Fibroblast of upper back skin (primary cell): ENCODE results near the gene FNIP2.

Source experiments
- DNase-seq: peaks from one replicate; pipeline ENCODE4 v3.0.0-alpha.2; 2013

FNIP2 gene

DNA sequence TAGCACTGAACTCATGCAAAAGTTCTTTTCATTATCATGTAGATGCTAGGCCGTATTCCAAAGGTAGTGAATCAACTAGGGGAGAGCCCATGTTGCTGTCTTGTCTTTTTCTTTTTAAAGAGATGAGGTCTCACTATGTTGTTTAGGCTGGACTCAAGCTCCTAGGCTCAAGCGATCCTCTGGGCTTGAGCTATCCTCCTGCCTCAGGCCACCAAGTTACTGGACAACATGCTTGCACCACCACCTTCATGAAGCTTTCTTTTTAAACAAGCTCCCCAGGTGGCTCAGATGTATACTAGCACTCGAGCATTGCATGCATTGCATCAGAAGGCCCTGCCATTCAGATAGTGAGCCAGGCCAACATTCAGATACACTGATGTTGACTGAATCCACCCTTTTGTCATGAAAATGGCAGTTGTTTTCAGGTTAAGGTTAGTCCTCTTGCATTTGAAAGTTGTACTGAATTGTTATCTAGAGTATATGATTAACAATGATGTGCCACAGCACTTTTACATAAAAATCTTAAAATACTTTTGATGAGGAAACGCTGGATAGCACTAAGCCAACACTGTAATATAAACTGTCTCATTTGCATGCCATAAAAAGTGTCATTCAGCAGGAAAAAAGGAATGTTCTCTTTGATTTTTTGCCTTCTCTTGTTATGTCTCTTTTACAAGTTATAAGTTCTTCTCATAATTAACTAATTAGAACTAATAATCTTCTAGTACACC is 76.7 kb downstream of the FNIP2 start:
- no peak for DNase-seq

DNA sequence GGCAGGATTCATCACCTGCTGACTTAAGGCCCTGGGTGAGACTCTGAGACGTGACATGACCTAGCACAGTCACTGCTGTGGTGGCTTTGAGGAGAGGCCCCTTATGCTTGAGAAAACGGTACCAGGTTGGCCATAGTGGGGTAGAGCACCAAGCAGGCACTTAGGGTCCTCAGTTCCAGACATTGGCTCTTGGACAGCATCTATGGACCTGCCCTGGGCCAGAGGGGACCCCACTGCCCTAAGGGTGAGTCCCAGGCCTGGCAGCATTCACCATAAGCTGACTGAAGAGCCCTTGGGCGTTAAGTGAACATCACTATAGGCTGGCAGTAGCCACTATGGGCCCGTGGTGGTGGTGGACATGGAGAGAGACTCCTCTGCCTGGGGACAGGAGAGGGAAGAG is 78.7 kb downstream of the FNIP2 start:
- no peak for DNase-seq

DNA sequence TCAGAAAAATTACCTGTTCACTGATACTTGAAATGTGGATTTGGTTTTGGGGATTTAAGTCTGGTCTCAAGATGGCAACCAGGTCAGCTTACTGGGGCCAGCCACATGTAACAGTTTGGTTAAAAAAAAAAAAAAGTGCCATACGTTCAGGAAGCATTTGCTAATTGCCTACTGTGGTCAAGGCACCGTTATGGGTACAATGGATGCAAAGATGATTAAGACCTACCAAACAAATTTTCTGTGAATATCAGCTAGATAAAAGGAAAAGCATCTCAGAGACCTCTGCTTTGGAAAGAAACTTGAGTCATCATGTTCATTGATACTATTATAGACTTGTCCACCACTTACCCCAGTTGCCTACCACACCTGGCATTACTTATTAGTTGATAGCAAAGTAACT is 80.9 kb downstream of the FNIP2 start:
- DNase-seq, result no peak

DNA sequence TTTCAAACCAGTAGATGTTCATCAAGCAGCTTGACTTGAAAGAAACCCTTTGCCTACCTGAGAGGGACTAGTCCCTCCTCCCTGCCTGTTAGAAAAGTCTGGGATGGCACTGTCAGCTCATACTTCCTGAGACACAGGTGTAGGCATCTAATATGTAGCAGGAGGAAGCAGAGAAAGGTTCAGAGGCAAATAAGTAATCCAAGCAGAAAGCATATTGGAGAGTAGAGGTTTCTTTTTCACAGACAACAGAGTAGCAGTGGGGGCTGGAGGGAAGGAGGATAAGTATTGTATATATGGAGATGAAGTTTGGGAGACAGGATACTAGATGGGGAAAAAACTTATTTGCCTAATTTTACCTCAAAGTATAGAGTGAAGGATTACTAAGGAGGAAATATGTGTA is 81.5 kb downstream of the FNIP2 start:
- DNase-seq, result no peak

DNA sequence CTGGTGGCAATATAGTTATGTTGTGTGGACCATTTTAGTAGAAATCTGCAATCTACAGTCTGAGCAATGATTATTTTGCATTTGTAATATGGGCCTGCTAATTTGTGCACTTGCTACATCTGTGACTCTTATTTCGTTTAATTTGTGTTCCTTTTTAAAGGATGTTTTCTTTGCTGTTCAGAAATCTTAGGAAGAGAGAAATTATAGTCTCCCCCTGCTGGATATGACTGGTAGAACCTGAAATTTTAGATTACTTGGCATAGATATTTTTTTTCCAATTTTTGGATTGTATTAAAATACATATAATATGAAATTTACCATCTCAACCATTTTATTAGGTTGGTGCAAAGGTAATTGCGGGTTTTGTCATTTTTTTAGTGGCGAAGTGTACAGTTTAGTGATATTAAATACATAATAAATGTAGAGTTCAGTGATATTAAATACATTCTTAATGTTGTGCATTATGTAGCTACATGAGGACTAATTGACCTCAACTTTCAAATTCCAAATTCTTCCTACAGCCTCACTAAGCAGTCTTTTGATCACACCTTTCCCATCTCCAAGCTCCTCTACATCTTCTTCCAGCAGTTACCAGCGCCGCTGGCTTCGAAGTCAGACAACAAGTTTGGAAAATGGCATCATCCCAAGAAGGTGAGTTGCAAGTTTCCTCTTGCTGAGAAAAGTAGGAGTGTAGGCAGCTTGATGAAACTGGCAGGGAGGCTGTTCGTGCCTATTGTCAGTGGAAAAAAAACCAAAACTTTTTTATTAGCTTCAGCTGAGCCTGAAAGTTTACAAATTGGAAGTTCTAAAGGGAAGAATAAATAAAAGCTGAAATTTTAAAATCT is 82.2 kb downstream of the FNIP2 start:
- DNase-seq, result peak; percentile 32

DNA sequence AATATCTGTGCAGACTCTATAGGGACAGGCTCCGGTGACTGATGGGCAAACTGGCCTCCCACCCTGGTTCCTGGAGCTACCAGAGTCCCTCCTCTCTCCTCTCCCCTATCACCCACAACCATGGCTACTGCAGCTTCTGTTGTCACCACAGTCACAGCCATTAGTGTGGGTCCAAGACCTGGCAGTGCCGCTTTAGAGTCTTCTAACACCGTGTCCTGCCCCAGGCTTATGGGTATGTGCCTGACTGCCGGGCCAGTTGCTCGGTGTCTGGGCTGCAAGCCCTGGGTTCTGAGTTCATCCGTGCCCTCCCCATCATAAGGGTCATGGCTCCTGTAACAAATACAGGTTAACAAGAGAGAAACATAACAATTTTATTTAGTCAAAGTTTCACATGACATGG is 85.4 kb downstream of the FNIP2 start:
- DNase-seq, result no peak

DNA sequence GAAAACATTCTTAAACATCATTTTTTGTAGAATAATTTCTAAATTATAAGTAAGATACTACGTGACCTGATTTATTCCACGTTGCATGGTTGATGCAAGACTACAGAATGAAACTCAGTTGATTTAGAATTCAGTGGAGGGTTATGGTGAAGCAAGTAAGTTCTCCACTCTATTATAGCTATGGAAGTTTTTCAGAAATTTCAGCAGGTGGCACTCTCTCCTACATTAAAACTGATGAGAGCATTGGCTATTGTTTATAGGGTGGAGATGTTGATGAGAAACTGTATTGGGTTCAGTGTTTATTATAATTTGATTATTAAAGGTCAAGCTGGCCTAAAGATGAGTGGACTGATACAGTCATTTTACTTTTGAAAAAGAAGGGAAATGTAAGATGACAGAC is 88.0 kb downstream of the FNIP2 start:
- peak; percentile 58 for DNase-seq

DNA sequence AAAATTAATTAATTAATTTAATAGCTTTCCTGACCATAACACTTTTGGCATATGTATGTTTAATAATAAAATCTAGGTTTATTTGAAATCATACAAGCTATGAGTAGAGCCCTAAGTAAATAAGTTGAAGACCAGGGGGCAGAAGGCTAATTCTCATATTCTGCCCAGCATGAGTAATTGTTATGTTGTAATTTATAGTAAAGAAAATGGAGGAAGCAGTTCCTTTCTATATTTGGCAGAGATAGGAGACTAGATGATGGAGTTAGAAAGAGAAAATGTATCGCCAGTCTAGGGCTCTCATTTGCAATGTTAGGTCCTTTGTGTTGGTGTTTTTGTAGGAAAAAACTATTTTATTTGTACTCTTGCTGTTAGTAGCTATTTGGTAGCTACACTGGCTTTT is 89.1 kb downstream of the FNIP2 start:
- no peak for DNase-seq

DNA sequence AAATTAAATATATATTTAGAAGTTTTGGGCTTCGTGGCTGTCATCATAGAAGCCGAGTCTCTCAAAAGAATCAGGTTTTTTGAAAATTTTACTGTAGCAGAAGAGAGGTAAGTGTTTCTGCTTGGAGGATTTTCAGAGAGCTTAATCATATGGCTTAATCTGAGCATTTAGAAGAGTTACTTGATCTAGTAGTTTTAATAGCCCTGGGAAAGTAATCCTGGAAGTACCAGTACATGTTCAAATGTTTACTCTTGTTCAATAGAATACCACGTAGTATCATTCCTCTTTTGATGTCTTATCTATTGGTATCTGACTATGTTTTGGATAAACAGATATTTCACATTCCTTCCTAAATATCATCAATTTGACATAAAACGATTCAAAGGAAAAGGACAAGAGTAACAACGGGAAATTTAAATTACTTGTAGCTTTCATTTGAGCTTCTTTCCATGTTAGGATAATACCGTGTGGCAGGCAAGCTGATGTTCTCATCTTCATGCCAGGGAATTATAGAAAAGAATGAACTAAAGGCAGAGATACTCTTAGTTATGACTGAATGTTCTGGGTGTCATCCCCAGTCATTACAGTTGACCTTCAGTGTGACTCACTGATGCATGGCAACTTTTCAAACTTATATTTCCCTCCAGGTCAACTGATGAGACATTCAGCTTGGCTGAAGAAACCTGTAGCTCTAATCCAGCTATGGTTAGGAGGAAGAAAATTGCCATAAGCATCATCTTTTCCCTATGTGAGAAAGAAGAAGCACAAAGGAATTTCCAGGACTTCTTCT is 89.8 kb downstream of the FNIP2 start:
- peak; percentile 41 for DNase-seq

DNA sequence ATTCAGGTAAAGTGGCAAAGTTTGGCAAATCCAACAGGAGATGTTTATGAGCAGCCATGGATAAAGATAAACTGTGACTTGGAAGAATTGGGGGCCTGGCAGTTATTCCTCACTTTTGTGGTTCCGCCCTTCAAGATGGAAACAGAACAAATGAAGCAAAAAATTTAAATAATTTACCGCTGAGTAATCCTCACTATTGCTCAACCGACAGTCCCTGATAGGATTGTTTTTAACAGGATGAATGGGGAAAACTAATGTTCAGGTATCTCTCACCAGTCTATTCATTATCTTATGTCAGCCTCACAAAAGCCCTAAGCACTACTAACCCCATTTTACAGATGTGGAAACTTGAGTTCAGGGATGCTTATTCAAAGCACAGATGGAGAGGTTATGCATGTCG is 90.8 kb downstream of the FNIP2 start:
- no peak for DNase-seq

DNA sequence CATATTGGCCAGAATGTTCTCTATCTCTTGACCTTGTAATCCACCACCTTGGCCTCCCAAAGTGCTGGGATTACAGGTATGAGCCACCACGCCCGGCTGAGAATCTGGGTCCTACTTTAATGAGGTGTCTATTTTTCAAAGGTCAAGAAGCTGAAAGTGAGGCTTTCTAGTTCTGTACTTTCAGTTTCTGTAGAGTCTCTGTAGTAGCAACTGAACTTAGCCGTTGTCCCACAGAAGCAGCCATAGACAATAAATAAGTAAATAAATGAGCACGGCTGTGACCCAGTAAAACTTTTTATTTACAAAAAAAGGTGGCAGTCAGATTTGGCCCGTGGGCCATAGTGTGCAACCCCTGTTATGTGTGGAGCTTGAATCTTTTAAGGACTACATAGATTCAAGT is 92.0 kb downstream of the FNIP2 start:
- no peak for DNase-seq

DNA sequence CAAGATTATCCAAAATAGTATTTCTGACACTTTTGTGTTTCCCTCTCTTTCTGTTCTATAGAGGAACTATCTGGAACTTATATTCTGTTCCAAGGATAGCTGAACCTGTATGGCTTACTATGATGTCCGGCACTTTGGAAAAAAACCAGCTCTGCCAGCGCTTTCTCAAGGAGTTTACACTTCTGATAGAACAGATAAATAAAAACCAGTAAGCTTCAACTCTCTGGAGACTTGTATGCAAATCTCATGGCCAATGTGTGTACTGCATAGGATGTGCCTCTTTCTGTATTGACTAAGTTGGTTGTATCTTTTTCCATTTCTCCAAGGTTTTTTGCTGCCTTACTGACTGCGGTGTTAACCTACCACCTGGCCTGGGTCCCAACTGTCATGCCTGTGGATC is 92.5 kb downstream of the FNIP2 start:
- DNase-seq, result no peak

DNA sequence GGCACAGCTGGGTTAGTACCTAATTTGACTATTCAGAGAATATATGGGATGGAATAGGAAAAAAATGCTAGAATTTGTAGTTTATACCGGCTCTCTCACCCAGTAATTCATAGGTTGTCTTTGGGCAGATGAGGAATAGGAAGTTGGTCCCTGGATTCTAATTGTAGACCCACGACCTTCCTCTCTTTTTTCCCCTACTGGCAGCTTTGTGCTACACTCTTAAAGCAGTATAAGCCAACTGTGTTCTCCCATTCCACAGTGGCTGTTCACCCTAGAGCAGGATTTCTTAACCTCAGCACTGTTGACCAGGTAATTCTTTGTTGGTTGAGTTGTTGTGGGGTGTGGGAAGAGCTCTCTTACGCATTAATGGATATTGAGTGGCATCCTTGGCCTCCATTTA is 92.9 kb downstream of the FNIP2 start:
- no peak for DNase-seq

DNA sequence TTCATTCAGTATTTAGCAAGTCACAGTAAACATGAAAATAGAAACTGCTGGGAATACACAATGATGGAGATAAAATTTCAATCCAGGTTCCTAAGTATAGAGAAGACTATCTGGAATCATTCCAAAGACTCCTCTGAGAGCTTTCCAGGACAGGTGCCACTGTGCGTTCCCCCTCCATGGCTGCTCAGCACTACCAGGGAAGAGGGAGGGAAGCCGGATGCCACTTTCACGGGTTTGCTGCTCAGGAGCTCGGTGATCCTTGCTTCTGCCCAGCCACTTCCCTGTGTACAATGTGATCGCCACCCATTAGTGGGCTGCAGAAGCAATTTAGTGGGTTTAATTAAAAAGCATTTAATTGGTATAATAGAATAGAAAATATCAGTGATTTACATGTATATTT is 94.5 kb downstream of the FNIP2 start:
- DNase-seq, result no peak

DNA sequence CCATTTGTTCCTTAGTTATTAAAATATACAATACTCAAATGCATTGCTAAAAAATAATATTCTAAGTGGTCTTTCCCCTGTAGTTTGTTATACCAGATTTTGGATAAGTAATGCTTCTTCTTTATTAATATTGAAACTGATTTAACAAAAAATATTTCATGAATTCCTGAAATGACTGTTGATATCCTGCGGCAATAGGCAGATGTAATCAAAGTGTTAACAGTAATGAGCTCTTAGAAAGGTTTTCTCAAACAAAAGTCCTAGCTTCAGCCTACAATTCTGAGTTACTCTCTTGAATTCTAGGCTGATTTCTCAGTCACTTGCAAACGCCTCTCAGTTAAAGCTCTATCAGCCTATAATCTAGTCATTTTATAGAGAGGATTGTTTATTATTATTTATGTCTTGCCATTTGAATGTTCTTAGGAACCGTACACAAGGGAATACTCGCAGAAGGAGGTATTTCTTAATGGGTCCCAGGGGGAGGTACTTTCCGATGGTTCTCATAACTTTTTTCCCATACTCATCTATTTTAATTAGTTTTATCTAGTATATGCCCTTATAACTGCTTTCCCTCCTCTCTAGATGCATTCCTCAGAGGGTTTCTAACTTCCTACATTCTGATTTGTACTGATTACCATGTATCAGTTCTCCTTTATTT is 96.8 kb downstream of the FNIP2 start:
- no peak for DNase-seq

DNA sequence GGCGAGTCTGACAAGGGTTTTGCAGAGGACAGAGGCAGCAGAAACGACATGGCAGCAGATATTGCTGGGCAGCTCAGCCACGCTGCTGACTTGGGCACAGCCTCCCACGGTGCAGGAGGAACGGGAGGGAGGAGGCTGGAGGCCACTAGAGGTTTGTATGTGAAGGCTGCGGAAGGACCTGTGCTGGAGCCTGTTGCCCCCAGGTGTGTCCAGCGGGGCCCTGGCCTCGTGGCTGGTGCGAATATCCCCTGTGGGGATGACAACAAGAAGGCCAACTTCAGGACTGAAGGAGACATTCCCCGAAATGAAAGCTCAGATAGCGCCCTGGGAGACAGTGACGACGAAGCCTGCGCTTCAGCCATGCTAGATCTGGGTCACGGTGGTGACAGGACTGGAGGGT is 100.2 kb downstream of the FNIP2 start:
- no peak for DNase-seq

DNA sequence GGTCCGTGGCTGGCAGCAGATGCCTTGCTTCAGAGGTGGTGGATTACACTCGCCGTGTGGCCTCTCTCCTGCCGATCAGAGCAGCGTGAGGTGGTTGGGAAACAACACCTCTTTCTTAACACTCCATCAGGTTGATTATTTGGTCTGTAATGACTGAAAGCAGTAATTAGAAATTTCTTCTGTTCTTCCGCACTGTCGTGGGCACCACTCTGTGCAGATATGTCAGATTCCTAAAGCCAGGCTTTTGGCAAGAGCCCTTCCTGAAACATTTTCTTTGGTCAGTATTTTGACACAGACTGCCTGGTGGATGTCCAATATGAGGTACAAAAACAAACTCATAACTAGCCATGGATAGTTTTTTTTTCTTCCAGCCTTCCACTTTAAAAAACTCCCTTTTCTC is 100.9 kb downstream of the FNIP2 start:
- DNase-seq, result no peak

DNA sequence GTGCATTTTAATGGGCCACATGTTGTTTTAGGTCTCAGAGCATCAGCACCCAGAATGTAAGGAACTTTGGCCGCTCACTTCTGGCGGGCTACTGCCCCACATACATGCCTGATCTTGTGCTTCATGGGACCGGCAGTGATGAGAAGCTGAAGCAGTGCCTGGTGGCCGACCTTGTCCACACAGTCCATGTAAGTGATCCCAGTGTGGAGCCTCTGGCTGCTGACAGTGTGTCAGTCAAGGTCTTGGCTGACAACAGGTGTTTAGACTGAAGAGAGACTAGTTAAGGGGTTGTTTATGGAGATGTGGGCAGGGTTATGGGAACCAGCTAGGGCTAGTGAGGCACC is 101.4 kb downstream of the FNIP2 start:
- DNase-seq, result no peak

DNA sequence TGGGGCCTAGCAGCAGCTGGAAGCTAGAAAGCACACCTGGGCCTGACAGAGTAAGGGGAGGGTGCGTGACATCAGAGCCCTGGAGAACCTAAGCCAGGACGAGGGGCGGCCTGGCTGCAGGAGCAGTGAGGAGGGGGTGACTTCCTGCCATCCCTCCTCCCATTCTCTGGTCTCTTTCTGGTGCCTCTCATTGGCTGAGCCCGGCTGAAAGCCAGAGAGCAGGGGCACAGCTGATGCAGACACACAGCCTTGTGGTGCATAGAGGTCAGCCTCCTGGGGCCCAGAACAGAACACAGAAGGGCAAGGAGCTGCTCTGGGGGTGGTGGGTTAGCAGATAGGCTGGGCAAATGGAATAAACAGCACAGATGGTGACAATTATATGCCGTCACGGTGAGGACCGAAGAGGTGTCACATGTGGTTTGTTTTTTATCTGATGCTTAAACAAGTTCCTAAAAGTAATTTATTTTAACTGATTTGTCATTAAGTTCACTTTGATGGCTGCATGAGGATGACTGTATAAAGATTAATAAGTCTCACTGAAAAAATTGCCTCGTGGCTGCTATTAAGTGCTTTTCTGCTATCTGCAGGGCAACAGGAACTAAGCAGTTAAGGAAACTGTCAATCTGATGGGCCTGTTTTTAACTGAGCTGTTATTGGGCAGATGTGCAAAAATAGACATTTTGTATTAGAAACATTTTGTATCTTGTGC is 102.0 kb downstream of the FNIP2 start:
- DNase-seq, result no peak

DNA sequence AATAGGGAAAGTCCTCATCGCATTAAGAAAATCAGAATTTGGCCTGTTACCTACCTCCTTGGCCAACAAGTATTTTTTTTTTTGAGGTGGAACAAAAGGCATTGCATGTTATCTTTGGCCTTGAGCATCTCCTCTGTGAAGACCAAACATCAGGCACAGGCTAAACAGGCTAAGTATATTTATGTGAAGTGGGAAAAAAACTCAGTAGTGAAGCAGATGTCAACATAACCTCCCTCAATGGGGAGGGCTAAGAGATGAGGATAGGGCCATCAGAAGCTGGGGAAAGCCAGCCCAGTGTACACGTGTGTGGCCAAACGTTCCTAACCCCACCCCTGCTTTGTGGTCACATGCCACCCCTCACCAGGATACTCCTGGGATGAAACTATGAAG is 102.5 kb downstream of the FNIP2 start:
- no peak for DNase-seq

DNA sequence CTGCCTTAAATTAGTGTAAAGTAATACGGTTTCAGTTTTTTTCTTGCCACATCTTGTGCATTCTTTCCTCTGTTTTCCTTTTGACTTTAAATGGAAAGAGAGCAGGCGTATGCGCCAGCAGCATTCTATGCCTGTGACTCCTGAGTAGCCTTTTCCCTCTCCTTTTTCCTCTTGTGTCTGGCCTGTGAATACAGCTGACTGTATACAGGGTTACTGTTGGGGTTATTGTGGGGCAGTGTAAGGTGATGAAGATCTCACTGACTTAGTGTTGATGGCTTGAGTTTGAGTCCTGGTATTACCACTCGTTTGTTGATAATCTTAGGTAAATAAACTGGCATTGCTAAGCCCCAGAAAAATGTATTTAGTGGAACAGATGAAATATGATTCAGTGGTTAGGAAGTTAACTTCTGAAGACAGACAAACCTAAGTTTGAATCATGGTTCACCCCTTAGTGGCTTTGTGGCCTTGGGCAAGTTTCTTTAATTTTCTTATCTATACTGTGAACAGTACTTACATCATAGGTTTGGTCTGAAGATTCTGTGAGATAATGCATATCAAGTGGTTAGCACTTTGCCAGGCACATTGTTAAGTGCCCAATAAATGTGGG is 105.1 kb downstream of the FNIP2 start:
- peak; percentile 87 for DNase-seq

DNA sequence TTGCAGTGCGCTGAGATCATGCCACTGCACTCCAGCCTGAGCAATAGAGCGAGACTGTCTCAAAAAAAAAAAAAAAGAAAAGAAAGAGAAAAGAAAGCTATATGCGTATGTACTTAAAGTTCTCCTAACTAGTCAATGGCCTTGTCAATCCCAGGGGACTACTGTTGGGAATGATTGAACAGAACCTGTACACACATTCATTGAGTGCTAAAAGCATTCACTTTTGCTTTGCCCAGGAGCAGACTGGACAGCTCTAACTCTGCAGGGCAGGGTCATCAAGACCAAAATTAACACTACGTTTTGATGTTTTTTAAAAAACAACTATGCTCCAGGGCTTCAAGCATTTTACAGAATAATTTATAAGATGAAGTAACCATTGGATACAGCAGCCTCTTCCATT is 106.2 kb downstream of the FNIP2 start:
- no peak for DNase-seq
